HepG2 (cell line): ENCODE measurements around the gene PCDHB10. TPM values are rescaled to one million over a fixed set of nuclear protein-coding genes. Genes with fewer than 3 reads are reported as not detected.
"Not testable (repeated sequence)": the region's sequence is repeated elsewhere in the genome, so short reads cannot be mapped to it uniquely, and the experiment has no call there.

Source experiments
- ATAC-seq: fragments of 200-7000 bp; cut with Tn5 transposase; 3 replicates; pipeline ENCODE4 v1.9.1; 2020; ENCODE audit warnings: mild to moderate bottlenecking, moderate library complexity
- BruUV-seq: library from RNA; stranded (reverse); fragments of 400-500 nt; replicated peaks from 2 replicates; lab custom pipeline; 2021; lab: Mats Ljungman, UMichigan
- CTCF ChIA-PET: fragments of 300-600 bp; formaldehyde crosslinking; extraction: SDS; loops from one replicate; lab custom pipeline; 2021; ENCODE audit warnings: low total read pairs, inconsistent platforms, low intra/inter-chr PET ratio; lab: Yijun Ruan, JAX
- POLR2A ChIA-PET: fragments of 350-600 bp; sonication (Branson Sonifier 250); formaldehyde crosslinking; loops from one replicate; lab custom pipeline; 2020; ENCODE audit warnings: antibody characterized with exemption, inconsistent platforms; lab: Yijun Ruan, JAX
- DNase-seq: peaks from one replicate; pipeline ENCODE4 v3.0.0-alpha.2; 2015; ENCODE audit warnings: low spot score
- FAIRE-seq: peaks from 3 replicates; lab custom pipeline; 2011; peaks lifted over from hg19 to GRCh38; lab: Jason Lieb, UNC
- H2AFZ ChIP-seq: one replicate; pipeline ENCODE4 v1.6.1; 2011; ENCODE audit warnings: low read length, inconsistent platforms
- H3K27ac ChIP-seq: fragments of 300-600 bp; 3 replicates; pipeline ENCODE4 v1.8.0; 2011; ENCODE audit warnings: mixed run types, mild to moderate bottlenecking, mixed read lengths, low read length, inconsistent platforms; ENCODE audit not compliant: insufficient read depth; ENCODE audit errors: extremely low read length
- H3K27me3 ChIP-seq, 2 experiments: fragments of 200-600 bp in 1 of 2; 2 replicates in 1 of 2; 3 replicates in 1 of 2; pipeline versions ENCODE4 v1.6.0 to v1.8.0; 2011; ENCODE audit warnings: low read length in 2 of 2, mild to moderate bottlenecking in 2 of 2, moderate library complexity in 2 of 2, inconsistent platforms in 1 of 2; ENCODE audit not compliant: insufficient read depth in 2 of 2, control insufficient read depth in 1 of 2
- H3K36me3 ChIP-seq, 2 experiments: fragments of 200-600 bp in 1 of 2; replicated peaks in 1 of 2; 2 replicates in 1 of 2; 3 replicates in 1 of 2; pipeline versions ENCODE4 v1.5.1 to v1.8.0; 2011; ENCODE audit warnings: low read length in 2 of 2, inconsistent platforms in 1 of 2; ENCODE audit not compliant: insufficient read depth in 2 of 2, control insufficient read depth in 1 of 2
- H3K4me1 ChIP-seq: 2 replicates; pipeline ENCODE4 v1.5.1; 2012; ENCODE audit warnings: low read length, inconsistent platforms; ENCODE audit not compliant: insufficient read depth
- H3K4me2 ChIP-seq: 2 replicates; pipeline ENCODE4 v1.6.0; 2011; ENCODE audit warnings: low read depth, low read length, inconsistent platforms
- H3K4me3 ChIP-seq, 3 experiments: fragments of 200-600 bp in 1 of 3; sonication (generic), shearing (Covaris generic) in 1 of 3; replicated peaks in 1 of 3; 2 replicates each; pipeline ENCODE4 v1.5.1; 2011 to 2016; ENCODE audit warnings: low read length in 3 of 3, inconsistent platforms in 2 of 3, low read depth in 2 of 3, mild to moderate bottlenecking in 2 of 3, control low read depth in 1 of 3, mixed read lengths in 1 of 3; ENCODE audit not compliant: insufficient read depth in 1 of 3
- H3K79me2 ChIP-seq: one replicate; pipeline ENCODE4 v1.6.1; 2011; ENCODE audit warnings: low read length, inconsistent platforms; ENCODE audit not compliant: insufficient read depth
- H3K9ac ChIP-seq: 2 replicates; pipeline ENCODE4 v1.6.0; 2011; ENCODE audit warnings: mild to moderate bottlenecking, low read depth, low read length, inconsistent platforms; ENCODE audit not compliant: insufficient read depth
- H3K9me3 ChIP-seq: 2 replicates; pipeline ENCODE4 v1.5.1; 2012; ENCODE audit warnings: mild to moderate bottlenecking, low read length
- H4K20me1 ChIP-seq: 2 replicates; pipeline ENCODE4 v1.6.0; 2011; ENCODE audit warnings: inconsistent platforms, mild to moderate bottlenecking, low read length, moderate library complexity; ENCODE audit not compliant: insufficient read depth
- KDM2A ChIP-seq: sonication (generic); formaldehyde crosslinking; IDR thresholded peaks from 2 replicates; pipeline ENCODE4 v1.4.0; 2020; ENCODE audit warnings: low read depth, missing genetic modification reagents, borderline replicate concordance
- ZKSCAN1 ChIP-seq: fragments of 150-350 bp; IDR thresholded peaks from 2 replicates; pipeline ENCODE4 v1.6.1; 2014; ENCODE audit warnings: low read length
- ZNF234 ChIP-seq: sonication (generic); formaldehyde crosslinking; conservative IDR thresholded peaks from 2 replicates; pipeline ENCODE4 v1.5.1; 2020; ENCODE audit warnings: mild to moderate bottlenecking, missing genetic modification reagents
- ZNF331 ChIP-seq: sonication (generic); formaldehyde crosslinking; IDR thresholded peaks from 2 replicates; pipeline ENCODE4 v1.4.0; 2020; ENCODE audit warnings: missing genetic modification reagents
- WGBS: methylation state at CpG from one replicate; pipeline ENCODE4 v1.1.6; 2017; ENCODE audit warnings: low lambda C conversion rate; 5-methylcytosine and 5-hydroxymethylcytosine counted together
- in situ Hi-C: cut with HindIII; loops from 2 replicates; pipeline ENCODE4 v1.10.0; 2017; ENCODE audit warnings: low pct_unique_long_range_greater_than_20kb; ENCODE audit not compliant: extremely low pct_ligation_motif_present
- intact Hi-C: fragments of 100-400 bp; cut with micrococcal nuclease; formaldehyde crosslinking; loops from one replicate; pipeline ENCODE4 v1.10.0; 2022; ENCODE audit not compliant: unreplicated experiment
- polyA plus RNA-seq, 8 experiments: library from polyadenylated mRNA; depleted of rRNA in 3 of 8; stranded (reverse) in 7 of 8; unstranded in 1 of 8; fragments of >200 nt; fragmentation: Illumina TruSeq in 4 of 8; extraction: Trizol in 4 of 8; gene quantifications; 2 replicates each; pipeline versions ENCODE4 v1.2.1 to v1.2.3, GENCODE V29; 2011 to 2016; ENCODE audit warnings: low read depth in 4 of 8, missing spikeins in 1 of 8, mixed read lengths in 1 of 8; ENCODE audit not compliant: insufficient read depth in 1 of 8
- total RNA-seq, 5 experiments: library from RNA; depleted of rRNA; stranded (reverse); fragments of >200 nt; fragmentation: Illumina TruSeq; extraction: Trizol; gene quantifications; 2 replicates each; pipeline ENCODE4 v1.2.3, GENCODE V29; 2016; ENCODE audit warnings: low read depth in 1 of 5
- TF ChIP-seq, protein P1 (sequence below): sonication (generic); formaldehyde crosslinking; IDR thresholded peaks from 2 replicates; pipeline ENCODE4 v1.4.0; 2020; ENCODE audit warnings: mild to moderate bottlenecking, missing genetic modification reagents

PCDHB10 gene
- total and polyA plus RNA-seq, 2 of the 13 experiments (the other 11 are each of a cell fraction or from before 2014, with no cell fraction given), result 0.05 TPM; not detected in 1

- no peak for TF ChIP-seq ZNF234 (CRISPR knock-in tag)
Measured at GRCh38 chr5:141182248-141182647, 9.9 kb upstream of the PCDHB10 start, which contains the start of gene PCDHB16 (continued).

DNA sequence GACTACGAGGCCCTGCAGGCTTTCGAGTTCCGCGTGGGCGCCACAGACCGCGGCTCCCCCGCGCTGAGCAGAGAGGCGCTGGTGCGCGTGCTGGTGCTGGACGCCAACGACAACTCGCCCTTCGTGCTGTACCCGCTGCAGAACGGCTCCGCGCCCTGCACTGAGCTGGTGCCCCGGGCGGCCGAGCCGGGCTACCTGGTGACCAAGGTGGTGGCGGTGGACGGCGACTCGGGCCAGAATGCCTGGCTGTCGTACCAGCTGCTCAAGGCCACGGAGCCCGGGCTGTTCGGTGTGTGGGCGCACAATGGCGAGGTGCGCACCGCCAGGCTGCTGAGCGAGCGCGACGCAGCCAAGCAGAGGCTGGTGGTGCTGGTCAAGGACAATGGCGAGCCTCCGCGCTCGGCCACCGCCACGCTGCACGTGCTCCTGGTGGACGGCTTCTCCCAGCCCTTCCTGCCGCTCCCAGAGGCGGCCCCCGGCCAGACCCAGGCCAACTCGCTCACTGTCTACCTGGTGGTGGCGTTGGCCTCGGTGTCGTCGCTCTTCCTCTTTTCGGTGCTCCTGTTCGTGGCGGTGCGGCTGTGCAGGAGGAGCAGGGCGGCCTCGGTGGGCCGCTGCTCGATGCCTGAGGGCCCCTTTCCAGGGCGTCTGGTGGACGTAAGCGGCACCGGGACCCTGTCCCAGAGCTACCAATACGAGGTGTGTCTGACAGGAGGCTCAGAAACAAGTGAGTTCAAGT is 7.9 kb upstream of the PCDHB10 start:
- H3K79me2 ChIP-seq, H3K36me3 ChIP-seq, intact Hi-C loops, in situ Hi-C loops, DNase-seq, H4K20me1 ChIP-seq, POLR2A ChIA-PET, BruUV-seq, H3K4me2 ChIP-seq, H3K4me1 ChIP-seq, H3K4me3 ChIP-seq, H3K27me3 ChIP-seq, H3K9me3 ChIP-seq, CTCF ChIA-PET, FAIRE-seq, H2AFZ ChIP-seq, ATAC-seq, H3K9ac ChIP-seq, H3K27ac ChIP-seq: not testable (repeated sequence)
- 74% methylated on average over 17 of the region's 69 CpGs for WGBS

DNA sequence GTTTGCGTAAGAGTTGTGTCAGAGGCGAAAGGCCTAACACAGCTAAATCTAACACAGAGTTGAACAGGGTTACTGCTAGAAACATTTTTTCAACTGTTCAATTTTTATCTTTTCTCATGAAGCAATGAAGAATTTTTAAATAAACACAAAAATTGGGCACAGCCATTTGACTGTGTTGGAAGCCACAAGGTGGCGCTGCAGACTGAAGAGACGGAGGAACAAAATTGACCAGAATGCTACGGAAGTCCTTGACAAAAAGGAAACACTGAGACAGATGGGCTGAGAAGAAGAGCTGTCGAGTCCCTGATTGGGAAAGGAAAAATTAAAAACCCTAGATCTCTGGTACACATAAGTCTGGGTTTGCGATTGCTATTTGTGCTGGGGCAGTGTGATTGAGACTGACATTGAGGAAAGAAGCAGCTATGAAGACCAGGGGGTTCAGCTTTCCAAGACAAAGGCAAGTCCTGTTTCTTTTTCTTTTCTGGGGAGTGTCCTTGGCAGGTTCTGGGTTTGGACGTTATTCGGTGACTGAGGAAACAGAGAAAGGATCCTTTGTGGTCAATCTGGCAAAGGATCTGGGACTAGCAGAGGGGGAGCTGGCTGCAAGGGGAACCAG is 5.1 kb upstream of the PCDHB10 start, which contains the start of gene PCDHB9:
PCDHB9 (plus strand) TSS at position 265 of the 616 bp plus-strand sequence; CDS start at position 423, 158 bp downstream.
- H3K27ac ChIP-seq, result no peak within 1 kb of the TSS
- 28% methylated on average over 9 of the region's 9 CpGs for WGBS
- no peak within 1 kb of the TSS for H3K9ac ChIP-seq
- ChIA-PET POLR2A (no interaction called here), CTCF (interaction anchor here (1.1 kb wide), 2 partner anchors 10 to 103 kb away, joined by 3 read pairs; partner anchors contain the start of gene PCDHB8)
- in situ Hi-C loops, result no loop called here
- no peaks in the 10 kb centered on the region for H3K27me3 ChIP-seq
- DNase-seq, result peak; percentile 17
- peak; percentile 40 for FAIRE-seq
- intact Hi-C loops, result no loop called here
- peak within 1 kb of the TSS in 1 of 3 experiments; percentile 4; a peak in 1 of 6 replicates for H3K4me3 ChIP-seq
- no peaks in the 10 kb centered on the region; the same call in 1 of the 2 replicates for H3K4me1 ChIP-seq
- H3K79me2 ChIP-seq, result no peaks in the 10 kb centered on the region
- H3K36me3 ChIP-seq, result no peaks in the 10 kb centered on the region
- BruUV-seq, result no TSS peak
- ATAC-seq, result peak; percentile 56; the same call in 2 of the 3 replicates
- no peaks in the 10 kb centered on the region for H3K9me3 ChIP-seq
- peak within 1 kb of the TSS; percentile 54 for H3K4me2 ChIP-seq
- H2AFZ ChIP-seq, result peak within 1 kb of the TSS; percentile 70
- no peaks in the 10 kb centered on the region for H4K20me1 ChIP-seq
- TF ChIP-seq ZNF331 (CRISPR knock-in tag), result no peak
- TF ChIP-seq ZKSCAN1, result no peak
- TF ChIP-seq KDM2A (CRISPR knock-in tag), result no peak
- TF ChIP-seq, protein P1, sequence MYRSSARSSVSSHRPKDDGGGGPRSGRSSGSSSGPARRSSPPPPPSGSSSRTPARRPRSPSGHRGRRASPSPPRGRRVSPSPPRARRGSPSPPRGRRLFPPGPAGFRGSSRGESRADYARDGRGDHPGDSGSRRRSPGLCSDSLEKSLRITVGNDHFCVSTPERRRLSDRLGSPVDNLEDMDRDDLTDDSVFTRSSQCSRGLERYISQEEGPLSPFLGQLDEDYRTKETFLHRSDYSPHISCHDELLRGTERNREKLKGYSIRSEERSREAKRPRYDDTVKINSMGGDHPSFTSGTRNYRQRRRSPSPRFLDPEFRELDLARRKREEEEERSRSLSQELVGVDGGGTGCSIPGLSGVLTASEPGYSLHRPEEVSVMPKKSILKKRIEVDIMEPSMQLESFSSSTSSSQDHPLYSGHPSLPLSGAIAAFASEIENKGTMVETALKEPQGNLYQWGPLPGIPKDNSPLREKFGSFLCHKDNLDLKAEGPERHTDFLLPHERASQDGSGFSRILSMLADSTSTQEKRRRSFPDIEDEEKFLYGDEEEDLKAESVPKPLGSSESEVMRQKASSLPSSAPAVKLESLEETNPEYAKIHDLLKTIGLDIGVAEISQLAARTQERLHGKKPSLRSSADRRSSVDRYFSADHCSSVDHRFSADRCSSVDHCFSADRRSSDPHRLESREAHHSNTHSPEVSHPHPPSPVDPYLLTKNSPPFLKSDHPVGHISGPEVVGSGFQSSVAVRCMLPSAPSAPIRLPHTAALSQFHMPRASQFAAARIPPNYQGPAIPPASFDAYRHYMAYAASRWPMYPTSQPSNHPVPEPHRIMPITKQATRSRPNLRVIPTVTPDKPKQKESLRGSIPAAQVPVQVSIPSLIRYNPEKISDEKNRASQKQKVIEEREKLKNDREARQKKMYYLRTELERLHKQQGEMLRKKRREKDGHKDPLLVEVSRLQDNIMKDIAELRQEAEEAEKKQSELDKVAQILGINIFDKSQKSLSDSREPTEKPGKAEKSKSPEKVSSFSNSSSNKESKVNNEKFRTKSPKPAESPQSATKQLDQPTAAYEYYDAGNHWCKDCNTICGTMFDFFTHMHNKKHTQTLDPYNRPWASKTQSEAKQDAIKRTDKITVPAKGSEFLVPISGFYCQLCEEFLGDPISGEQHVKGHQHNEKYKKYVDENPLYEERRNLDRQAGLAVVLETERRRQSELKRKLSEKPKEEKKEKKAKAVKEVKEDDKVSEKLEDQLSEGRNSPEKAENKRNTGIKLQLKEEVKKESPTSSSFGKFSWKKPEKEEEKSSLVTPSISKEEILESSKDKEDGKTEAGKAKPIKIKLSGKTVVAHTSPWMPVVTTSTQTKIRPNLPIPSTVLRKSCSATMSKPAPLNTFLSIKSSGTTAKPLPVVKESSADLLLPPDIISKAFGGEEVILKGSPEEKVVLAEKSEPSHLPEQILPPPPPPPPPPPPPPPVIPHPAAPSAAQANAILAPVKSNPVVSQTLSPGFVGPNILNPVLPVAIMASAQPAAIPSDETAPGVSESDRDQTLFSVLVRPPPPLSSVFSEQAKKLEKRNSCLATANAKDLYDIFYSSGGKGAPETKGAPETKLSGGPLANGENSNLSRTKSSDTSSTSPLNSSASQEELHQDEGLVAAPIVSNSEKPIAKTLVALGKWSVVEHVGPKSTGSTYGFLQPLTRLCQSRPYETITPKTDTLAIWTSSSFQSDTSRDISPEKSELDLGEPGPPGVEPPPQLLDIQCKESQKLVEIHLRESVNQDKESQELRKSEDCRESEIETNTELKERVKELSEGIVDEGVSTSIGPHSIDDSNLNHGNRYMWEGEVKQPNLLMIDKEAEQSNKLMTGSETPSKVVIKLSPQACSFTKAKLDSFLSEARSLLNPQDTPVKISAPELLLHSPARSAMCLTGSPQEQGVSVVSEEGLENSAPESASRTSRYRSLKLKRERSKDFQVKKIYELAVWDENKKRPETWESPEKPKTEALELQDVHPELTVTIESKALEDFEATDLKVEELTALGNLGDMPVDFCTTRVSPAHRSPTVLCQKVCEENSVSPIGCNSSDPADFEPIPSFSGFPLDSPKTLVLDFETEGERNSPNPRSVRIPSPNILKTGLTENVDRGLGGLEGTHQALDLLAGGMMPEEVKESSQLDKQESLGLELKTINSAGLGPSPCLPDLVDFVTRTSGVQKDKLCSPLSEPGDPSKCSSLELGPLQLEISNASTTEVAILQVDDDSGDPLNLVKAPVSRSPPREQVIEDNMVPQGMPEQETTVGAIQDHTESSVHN (CRISPR knock-in tag), result no peak
